Ectodermal cell (in vitro differentiated cells): ENCODE measurements around the gene AHNAK.
"Not testable (repeated sequence)": the region's sequence is repeated elsewhere in the genome, so short reads cannot be mapped to it uniquely, and the experiment has no call there.

ENCODE experiments used
- H3K27ac ChIP-seq: 2 replicates; pipeline ENCODE4 v1.7.0; 2013; ENCODE audit warnings: mild to moderate bottlenecking, low read depth, low read length; ENCODE audit not compliant: insufficient read depth, poor library complexity, severe bottlenecking
- H3K27me3 ChIP-seq: 2 replicates; pipeline ENCODE4 v1.7.0; 2013; ENCODE audit warnings: mild to moderate bottlenecking, low read length; ENCODE audit not compliant: insufficient read depth, control insufficient read depth, poor library complexity, severe bottlenecking
- H3K36me3 ChIP-seq: one replicate; pipeline ENCODE4 v1.7.0; 2013; ENCODE audit warnings: low read length; ENCODE audit not compliant: control insufficient read depth, insufficient read depth
- H3K4me1 ChIP-seq: one replicate; pipeline ENCODE4 v1.7.0; 2013; ENCODE audit warnings: low read length; ENCODE audit not compliant: control insufficient read depth, insufficient read depth
- H3K4me3 ChIP-seq: 2 replicates; pipeline ENCODE4 v1.7.0; 2013; ENCODE audit warnings: low read depth, low read length, control low read depth; ENCODE audit not compliant: insufficient read depth
- H3K9me3 ChIP-seq: 2 replicates; pipeline ENCODE4 v1.7.0; 2013; ENCODE audit warnings: mild to moderate bottlenecking, low read length, moderate library complexity; ENCODE audit not compliant: control insufficient read depth
- WGBS, 2 experiments: methylation state at CpG; one replicate each; pipeline ENCODE4 v1.1.7; 2013; ENCODE audit warnings: missing lambda C conversion rate in 2 of 2; 5-methylcytosine and 5-hydroxymethylcytosine counted together

The AHNAK gene

GRCh38 chr11:62388999-62389398, 157.6 kb downstream of the AHNAK start:
- H3K4me1 ChIP-seq: no peaks in the 10 kb centered on the region

GRCh38 chr11:62387381-62387780, 159.2 kb downstream of the AHNAK start:
- Histone ChIP-seq H3K9me3 (no peaks in the 10 kb centered on the region), H3K36me3 (no peaks in the 10 kb centered on the region)

More at GRCh38 chr11:62388999-62389398, 157.6 kb downstream of the AHNAK start:
- no peaks in the 10 kb centered on the region for H3K36me3 ChIP-seq
- H3K4me3 ChIP-seq: no peak overlapping the region
- H3K27me3 ChIP-seq: no peaks in the 10 kb centered on the region
- 91 to 93% methylated on average over 11 of the region's 11 CpGs for WGBS, 2 experiments
- no peak overlapping the region for H3K27ac ChIP-seq
- no peaks in the 10 kb centered on the region for H3K9me3 ChIP-seq

GRCh38 chr11:62386083-62386482, 160.5 kb downstream of the AHNAK start:
- H3K27ac ChIP-seq, H3K36me3 ChIP-seq, H3K4me1 ChIP-seq, H3K9me3 ChIP-seq, H3K4me3 ChIP-seq, H3K27me3 ChIP-seq: not testable (repeated sequence)
- 89 to 100% methylated on average over 1 to 2 of the region's 3 CpGs for WGBS, 2 experiments

More at GRCh38 chr11:62387381-62387780, 159.2 kb downstream of the AHNAK start:
- Histone ChIP-seq H3K27ac (no peak overlapping the region), H3K4me3 (no peak overlapping the region), H3K4me1 (no peaks in the 10 kb centered on the region), H3K27me3 (no peaks in the 10 kb centered on the region)
- WGBS, 2 experiments: 90 to 91% methylated on average over 3 of the region's 3 CpGs

- Histone ChIP-seq H3K9me3 (no peaks in the 10 kb centered on the region), H3K27me3 (no peaks in the 10 kb centered on the region), H3K4me1 (peaks cover 4% of the 10 kb centered on the region), H3K36me3 (no peaks in the 10 kb centered on the region), H3K27ac (no peak overlapping the region), H3K4me3 (no peak overlapping the region)
- 84 to 90% methylated on average over 4 to 6 of the region's 6 CpGs for WGBS, 2 experiments
Measured at GRCh38 chr11:62383822-62384221, 162.8 kb downstream of the AHNAK start.
